ENCODE results near the gene C8B.

C8B gene

GRCh38 chr1:56968878-56969495 is 3.2 kb upstream of the C8B start:
- H3K4me3 ChIP-seq (ENCODE audit: low read depth, low read length), result no peak overlapping the region
- no peaks in the 10 kb centered on the region for H3K36me3 ChIP-seq
- no peaks in the 10 kb centered on the region for H3K9me3 ChIP-seq (ENCODE audit: severe bottlenecking)
- no peak overlapping the region for H3K27ac ChIP-seq
- DNase-seq, result no peak
- no peak for TF ChIP-seq CTCF (IDR thresholded peaks at IDR 0.05; ENCODE audit: low read depth, low read length)
- H3K27me3 ChIP-seq (ENCODE audit: insufficient read depth, low read depth, severe bottlenecking), result no peaks in the 10 kb centered on the region

GRCh38 chr1:56967900-56968832 is 2.4 kb upstream of the C8B start:
- H3K4me3 ChIP-seq (ENCODE audit: low read depth, low read length), result no peak overlapping the region
- no peaks in the 10 kb centered on the region for H3K27me3 ChIP-seq (ENCODE audit: insufficient read depth, low read depth, severe bottlenecking)
- H3K36me3 ChIP-seq, result no peaks in the 10 kb centered on the region
- peak; percentile 63 for TF ChIP-seq CTCF (IDR thresholded peaks at IDR 0.05; ENCODE audit: low read depth, low read length)
- peak; percentile 58 for DNase-seq
- no peaks in the 10 kb centered on the region for H3K9me3 ChIP-seq (ENCODE audit: severe bottlenecking)
- no peak overlapping the region for H3K27ac ChIP-seq

- Histone ChIP-seq H3K27ac (no peak overlapping the region), H3K4me3 (ENCODE audit: low read depth, low read length) (no peak overlapping the region), H3K27me3 (ENCODE audit: insufficient read depth, low read depth, severe bottlenecking) (no peaks in the 10 kb centered on the region), H3K9me3 (ENCODE audit: severe bottlenecking) (no peaks in the 10 kb centered on the region), H3K36me3 (no peaks in the 10 kb centered on the region)
- no peak for DNase-seq
- no peak for TF ChIP-seq CTCF (IDR thresholded peaks at IDR 0.05; ENCODE audit: low read depth, low read length)
Measured at GRCh38 chr1:56967355-56967754, 1.5 kb upstream of the C8B start.

GRCh38 chr1:56966698-56966999 is 834 bp upstream of the C8B start:
- Histone ChIP-seq H3K27ac (no peak overlapping the region), H3K36me3 (no peaks in the 10 kb centered on the region), H3K27me3 (ENCODE audit: insufficient read depth, low read depth, severe bottlenecking) (no peaks in the 10 kb centered on the region), H3K9me3 (ENCODE audit: severe bottlenecking) (no peaks in the 10 kb centered on the region), H3K4me3 (ENCODE audit: low read depth, low read length) (no peak overlapping the region)
- DNase-seq, result no peak
- no peak for TF ChIP-seq CTCF (IDR thresholded peaks at IDR 0.05; ENCODE audit: low read depth, low read length)

- no peak for DNase-seq
- no peak for TF ChIP-seq CTCF (IDR thresholded peaks at IDR 0.05; ENCODE audit: low read depth, low read length)
- no peak overlapping the region for H3K27ac ChIP-seq
- no peaks in the 10 kb centered on the region for H3K27me3 ChIP-seq (ENCODE audit: insufficient read depth, low read depth, severe bottlenecking)
- no peaks in the 10 kb centered on the region for H3K36me3 ChIP-seq
- no peak overlapping the region for H3K4me3 ChIP-seq (ENCODE audit: low read depth, low read length)
- H3K9me3 ChIP-seq (ENCODE audit: severe bottlenecking), result no peaks in the 10 kb centered on the region
Measured at GRCh38 chr1:56965191-56965590, 624 bp downstream of the C8B start.
